Measurements from ENCODE around the gene CYP1A2. TPM values are rescaled to one million over a fixed set of nuclear protein-coding genes. Genes with fewer than 3 reads are reported as not detected.

CYP1A2 gene
- total RNA-seq, 4 donors from 2014 or later = 0.37 TPM; not detected in 3

DNA sequence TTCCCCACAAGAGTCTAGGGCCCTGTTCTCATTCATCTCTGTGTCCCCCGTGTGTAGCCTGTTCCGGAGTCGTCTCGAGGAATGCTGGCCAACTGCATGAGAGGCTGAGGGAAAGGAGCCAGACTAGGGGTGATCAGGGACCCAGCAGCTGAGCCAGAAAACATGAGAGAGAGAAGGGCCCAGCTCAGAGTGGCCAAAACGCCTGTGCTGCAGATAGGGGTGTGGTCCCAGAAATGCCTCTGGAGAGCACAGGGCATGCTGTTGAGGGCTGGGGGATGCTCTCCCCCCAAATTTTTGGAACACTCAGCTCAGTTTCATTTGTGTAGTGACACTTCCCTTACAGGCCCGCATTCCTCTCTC, 14.1 kb downstream of the CYP1A2 start:
- DNase-seq (ENCODE audit: low spot score) = no peak
- TF ChIP-seq, protein P1, sequence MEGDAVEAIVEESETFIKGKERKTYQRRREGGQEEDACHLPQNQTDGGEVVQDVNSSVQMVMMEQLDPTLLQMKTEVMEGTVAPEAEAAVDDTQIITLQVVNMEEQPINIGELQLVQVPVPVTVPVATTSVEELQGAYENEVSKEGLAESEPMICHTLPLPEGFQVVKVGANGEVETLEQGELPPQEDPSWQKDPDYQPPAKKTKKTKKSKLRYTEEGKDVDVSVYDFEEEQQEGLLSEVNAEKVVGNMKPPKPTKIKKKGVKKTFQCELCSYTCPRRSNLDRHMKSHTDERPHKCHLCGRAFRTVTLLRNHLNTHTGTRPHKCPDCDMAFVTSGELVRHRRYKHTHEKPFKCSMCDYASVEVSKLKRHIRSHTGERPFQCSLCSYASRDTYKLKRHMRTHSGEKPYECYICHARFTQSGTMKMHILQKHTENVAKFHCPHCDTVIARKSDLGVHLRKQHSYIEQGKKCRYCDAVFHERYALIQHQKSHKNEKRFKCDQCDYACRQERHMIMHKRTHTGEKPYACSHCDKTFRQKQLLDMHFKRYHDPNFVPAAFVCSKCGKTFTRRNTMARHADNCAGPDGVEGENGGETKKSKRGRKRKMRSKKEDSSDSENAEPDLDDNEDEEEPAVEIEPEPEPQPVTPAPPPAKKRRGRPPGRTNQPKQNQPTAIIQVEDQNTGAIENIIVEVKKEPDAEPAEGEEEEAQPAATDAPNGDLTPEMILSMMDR (IDR thresholded peaks at IDR 0.05) = no peak
- no peak for ATAC-seq (ENCODE audit: low FRiP score)

DNA sequence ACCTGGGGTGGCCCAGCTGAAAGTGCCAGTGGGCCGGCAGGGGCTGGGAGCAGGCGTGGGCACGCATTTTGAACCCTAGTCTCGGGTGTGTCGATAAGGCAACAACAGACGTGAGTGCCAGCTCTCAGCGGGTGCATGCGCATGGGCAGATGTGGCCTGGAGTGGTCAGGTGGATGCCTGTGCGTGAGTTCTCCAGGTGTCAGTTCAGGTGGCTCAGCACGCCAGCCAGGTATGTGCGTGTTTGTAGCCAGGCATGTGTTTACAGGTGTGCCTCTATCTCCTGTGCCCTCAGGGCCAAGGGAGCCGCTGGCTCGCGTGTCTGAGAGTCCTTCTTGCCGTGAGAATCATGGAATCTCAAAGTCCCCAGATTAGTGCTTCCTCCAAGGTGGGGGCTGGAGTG, 14.8 kb downstream of the CYP1A2 start:
- no peak for ATAC-seq (ENCODE audit: low FRiP score)
- TF ChIP-seq, protein P1 (IDR thresholded peaks at IDR 0.05) = no peak
- no peak for DNase-seq (ENCODE audit: low spot score)

DNA sequence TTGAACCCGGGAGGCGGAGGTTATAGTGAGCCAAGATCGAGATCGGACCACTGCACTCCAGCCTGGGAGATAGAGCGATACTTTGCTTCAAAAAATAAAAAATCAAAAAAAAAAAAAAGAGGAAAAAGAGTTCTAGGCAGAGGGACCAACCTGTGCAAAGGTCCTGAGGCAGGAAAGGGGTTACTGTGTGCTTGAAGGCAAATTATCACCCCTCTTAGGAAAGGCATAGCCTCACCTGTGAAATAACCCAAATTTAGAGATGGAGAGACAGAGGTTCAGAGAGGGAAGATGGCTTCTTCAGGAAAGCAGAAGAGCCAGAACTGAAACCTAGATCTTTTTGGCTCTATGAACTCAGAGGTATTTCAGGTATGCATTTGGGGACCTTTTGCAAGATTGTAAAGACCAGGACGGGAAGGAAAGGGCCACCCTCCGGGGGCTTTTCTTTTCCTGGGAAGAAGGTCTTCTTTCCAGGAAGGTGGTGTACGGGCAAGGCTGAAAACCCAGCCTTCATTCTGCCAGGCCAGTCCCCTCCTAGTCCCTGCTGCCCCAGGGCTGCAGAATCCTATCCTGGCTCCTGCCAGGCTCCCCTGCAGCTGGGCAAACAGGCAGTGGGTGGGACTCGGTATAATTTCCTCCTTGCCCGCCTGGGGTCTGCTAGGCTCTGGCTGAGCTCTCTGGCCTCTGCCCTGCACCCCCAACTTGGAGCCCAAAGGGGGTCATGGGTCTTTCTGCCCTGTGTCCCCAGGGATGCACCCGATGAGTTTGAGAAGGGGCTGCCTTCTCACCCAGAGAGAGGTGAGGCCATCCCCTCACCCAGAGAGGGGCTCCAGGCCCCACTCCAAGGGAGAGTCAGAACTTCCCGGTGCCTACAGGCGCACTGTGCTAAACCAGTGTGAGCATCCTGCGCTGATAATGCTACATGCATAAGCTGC, 18.8 kb downstream of the CYP1A2 start:
- ATAC-seq (ENCODE audit: low FRiP score) (no peak), DNase-seq (ENCODE audit: low spot score) (no peak)
- TF ChIP-seq, protein P1 (IDR thresholded peaks at IDR 0.05) = no peak

DNA sequence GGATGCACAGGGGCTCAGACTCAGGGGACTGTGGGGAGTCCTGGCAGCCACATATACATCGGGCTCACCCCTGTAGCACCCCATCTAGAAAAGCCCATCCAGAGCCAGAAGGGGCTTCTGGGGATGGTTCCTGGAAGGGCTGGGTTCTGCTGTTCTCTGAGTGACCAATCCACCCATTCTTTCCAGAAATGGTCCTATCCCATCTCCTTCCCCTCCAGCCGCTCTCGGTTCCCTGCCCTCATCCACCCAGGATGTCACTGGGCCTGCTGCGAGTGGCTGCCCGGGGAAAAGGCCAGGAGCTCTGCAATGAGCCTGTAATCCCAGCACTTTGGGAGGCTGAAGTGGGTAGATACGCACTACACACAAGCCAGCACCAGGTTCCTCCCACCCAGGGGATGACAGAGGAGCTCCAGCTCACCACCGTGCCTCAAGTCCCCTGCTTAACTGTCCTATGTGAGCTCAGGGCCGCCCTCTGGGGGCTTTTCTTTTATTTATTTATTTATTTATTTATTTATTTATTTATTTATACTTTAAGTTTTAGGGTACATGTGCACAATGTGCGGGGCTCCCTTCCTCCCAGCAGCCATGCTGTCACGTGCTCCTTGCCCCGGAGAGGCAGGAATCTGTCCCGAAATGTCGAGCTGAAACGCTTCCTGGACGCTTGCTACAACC, 19.6 kb downstream of the CYP1A2 start:
- DNase-seq (ENCODE audit: low spot score) = no peak
- no peak for ATAC-seq (ENCODE audit: low FRiP score)
- TF ChIP-seq, protein P1 (IDR thresholded peaks at IDR 0.05) = no peak

DNA sequence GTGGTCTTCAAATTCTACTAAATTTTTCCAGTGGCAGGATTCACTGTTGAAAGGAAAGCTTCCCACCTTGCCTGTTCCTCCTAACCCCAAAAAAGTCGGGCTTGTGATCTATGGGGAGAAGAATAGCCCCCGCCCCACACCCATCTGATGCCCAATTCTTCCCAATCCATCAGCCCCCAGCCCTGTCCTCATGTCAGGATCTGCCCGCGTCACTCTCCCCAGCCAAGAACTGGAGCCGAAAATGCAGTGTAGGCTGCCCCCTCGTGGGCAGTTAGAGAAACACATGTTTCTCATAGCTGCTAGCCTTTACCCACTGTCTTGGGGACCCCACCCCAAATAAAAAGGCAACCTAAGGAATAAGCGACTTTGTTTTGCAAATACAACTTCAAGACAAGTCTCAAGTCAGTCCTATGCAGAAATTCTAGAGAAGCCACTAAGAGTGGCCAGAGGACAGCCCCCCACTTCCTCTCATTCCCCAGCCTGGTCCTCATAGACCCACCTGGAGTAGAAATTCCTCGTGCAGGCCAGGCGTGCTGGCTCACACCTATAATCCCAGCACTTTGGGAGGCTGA, 20.2 kb downstream of the CYP1A2 start:
- TF ChIP-seq, protein P1 (IDR thresholded peaks at IDR 0.05) = peak in 2 of 3 donors; percentile 16 to 88
- DNase-seq (ENCODE audit: low spot score) (no peak), ATAC-seq (ENCODE audit: low FRiP score) (no peak)

DNA sequence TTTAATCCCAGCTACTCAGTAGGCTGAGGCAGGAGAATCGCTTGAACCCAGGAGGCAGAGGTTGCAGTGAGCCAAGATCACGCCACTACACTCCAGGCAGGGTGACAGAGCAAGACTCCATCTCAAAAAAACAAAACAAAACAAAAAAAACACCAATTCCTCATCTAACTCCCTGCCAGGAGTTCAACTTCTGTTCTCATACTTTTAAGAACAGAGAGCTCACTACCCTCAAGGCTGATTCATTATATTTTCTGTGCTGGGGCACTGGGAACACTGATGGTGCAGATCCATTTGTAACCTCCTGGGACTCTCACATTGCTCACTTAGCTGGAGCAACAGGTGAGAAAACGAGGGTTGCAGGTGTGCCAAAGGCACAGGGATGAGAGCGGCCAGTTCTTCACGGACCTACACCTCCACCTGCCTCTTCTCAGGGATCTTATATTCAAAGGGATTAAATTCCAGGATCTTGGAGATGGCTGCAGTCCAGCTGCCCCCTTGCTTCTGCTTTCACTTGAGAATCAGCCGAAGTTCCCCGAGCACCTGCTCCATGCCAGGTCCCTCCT, 20.9 kb downstream of the CYP1A2 start:
- DNase-seq (ENCODE audit: low spot score) = no peak

More for the DNA sequence above, 20.9 kb downstream of the CYP1A2 start:
- TF ChIP-seq, protein P1 (IDR thresholded peaks at IDR 0.05) = no peak
- ATAC-seq (ENCODE audit: low FRiP score) = no peak

All from omental fat pad (tissue), 4 donors.